ENCODE data around the gene CCL16. TPM values are rescaled to one million over a fixed set of nuclear protein-coding genes. Genes with fewer than 3 reads are reported as not detected.
A peak's percentile ranks its signal among the peaks of the same experiment; 100 is the strongest.

Gene CCL16
- total and polyA plus RNA-seq, 2 experiments from 2014 or later: not detected

DNA sequence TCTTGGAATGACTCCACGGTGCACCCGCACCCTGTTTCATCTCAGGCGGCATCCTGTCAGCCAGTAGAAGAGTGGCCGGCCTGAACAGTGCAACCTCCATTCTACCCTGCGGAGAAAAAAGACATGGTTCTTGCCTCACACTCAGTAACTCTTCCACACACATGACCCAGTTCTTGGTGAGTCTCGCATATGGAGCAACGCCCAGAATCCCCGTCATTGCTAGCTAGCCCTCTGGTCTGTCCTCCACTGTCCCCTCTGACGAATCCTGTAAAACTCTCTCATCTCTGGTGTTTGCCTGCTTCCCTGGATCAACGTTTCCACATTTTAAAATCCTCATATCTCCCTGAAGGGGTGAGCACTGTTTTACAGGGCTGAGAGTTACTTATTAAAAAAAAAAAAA, 46.5 kb downstream of the CCL16 start:
- Histone ChIP-seq H3K4me1 (ENCODE audit: low read depth) (peaks cover 3% of the 10 kb centered on the region), H3K36me3 (no peaks in the 10 kb centered on the region), H3K4me3 (no peak overlapping the region), H3K27ac (no peak overlapping the region), H3K27me3 (no peaks in the 10 kb centered on the region), H3K9me3 (ENCODE audit: low read depth) (no peaks in the 10 kb centered on the region)
- TF ChIP-seq, protein P1, sequence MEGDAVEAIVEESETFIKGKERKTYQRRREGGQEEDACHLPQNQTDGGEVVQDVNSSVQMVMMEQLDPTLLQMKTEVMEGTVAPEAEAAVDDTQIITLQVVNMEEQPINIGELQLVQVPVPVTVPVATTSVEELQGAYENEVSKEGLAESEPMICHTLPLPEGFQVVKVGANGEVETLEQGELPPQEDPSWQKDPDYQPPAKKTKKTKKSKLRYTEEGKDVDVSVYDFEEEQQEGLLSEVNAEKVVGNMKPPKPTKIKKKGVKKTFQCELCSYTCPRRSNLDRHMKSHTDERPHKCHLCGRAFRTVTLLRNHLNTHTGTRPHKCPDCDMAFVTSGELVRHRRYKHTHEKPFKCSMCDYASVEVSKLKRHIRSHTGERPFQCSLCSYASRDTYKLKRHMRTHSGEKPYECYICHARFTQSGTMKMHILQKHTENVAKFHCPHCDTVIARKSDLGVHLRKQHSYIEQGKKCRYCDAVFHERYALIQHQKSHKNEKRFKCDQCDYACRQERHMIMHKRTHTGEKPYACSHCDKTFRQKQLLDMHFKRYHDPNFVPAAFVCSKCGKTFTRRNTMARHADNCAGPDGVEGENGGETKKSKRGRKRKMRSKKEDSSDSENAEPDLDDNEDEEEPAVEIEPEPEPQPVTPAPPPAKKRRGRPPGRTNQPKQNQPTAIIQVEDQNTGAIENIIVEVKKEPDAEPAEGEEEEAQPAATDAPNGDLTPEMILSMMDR (IDR thresholded peaks at IDR 0.05; ENCODE audit: low read depth, low read length): no peak
- peak in 1 of 2 donors; percentile 60 for DNase-seq (ENCODE audit: low read depth in 1 of 2, low spot score in 1 of 2)

DNA sequence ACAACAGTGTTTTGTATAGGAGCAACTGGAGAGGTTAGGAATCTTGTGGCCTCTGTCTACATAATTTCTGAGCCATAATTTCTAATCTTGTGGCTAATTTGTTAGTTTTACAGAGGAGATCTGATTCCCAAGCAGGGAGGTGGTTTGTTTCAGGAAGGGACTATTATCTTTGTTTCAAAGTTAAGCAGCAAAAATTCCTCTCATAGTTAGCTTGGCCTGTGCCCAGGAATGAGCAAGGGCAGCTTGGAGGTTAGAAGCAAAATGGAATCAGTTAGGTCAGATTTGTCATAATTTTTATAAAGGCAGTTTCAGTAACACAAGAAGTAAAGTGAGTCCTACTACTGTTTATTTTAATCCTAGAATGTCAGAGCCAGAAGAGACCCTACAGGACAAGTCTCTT, 48.7 kb downstream of the CCL16 start:
- TF ChIP-seq, protein P1 (IDR thresholded peaks at IDR 0.05; ENCODE audit: low read depth, low read length): no peak
- Histone ChIP-seq H3K4me3 (no peak overlapping the region), H3K27ac (peak overlapping the region; percentile 10), H3K36me3 (no peaks in the 10 kb centered on the region), H3K4me1 (ENCODE audit: low read depth) (peaks cover 3% of the 10 kb centered on the region), H3K27me3 (no peaks in the 10 kb centered on the region), H3K9me3 (ENCODE audit: low read depth) (no peaks in the 10 kb centered on the region)
- peak in 1 of 2 donors; percentile 62 for DNase-seq (ENCODE audit: low read depth in 1 of 2, low spot score in 1 of 2)

DNA sequence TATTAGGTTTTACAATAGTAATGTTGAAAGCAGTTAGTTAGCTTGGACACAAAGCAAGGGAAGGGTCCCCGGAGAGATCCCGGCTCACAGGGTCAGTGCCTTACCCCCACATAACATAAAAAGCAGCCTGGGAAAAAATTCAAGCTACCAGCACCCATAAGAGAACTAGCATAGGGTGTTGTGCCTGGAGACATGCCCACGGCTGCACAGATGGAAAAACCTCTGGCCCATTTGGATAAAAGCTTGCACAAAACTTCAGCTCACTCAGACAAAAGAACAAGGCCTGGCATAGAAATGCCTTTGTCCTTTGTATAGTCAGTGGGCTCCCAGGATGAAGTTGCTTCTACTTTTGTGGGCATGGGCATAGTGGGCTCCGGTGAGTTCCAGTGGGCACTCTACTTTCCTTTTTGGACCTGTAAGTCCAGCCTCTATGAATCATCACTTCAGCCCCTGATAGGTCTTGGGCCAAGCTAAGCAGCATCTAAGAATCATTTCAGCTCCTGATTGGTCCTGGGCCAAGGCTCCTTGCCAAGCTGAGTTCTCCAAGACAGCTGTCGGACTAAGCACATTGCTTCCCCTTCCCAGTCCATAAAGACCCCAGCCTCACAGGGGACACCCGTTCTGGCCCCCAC, 49.4 kb downstream of the CCL16 start:
- peak overlapping the region; percentile 10 for H3K27ac ChIP-seq
- DNase-seq (ENCODE audit: low read depth in 1 of 2, low spot score in 1 of 2): peak in 1 of 2 donors; percentile 90
- TF ChIP-seq, protein P1 (IDR thresholded peaks at IDR 0.05; ENCODE audit: low read depth, low read length): no peak
- H3K4me1 ChIP-seq (ENCODE audit: low read depth): peaks cover 3% of the 10 kb centered on the region
- H3K36me3 ChIP-seq: no peaks in the 10 kb centered on the region
- H3K4me3 ChIP-seq: no peak overlapping the region
- H3K9me3 ChIP-seq (ENCODE audit: low read depth): no peaks in the 10 kb centered on the region
- no peaks in the 10 kb centered on the region for H3K27me3 ChIP-seq

DNA sequence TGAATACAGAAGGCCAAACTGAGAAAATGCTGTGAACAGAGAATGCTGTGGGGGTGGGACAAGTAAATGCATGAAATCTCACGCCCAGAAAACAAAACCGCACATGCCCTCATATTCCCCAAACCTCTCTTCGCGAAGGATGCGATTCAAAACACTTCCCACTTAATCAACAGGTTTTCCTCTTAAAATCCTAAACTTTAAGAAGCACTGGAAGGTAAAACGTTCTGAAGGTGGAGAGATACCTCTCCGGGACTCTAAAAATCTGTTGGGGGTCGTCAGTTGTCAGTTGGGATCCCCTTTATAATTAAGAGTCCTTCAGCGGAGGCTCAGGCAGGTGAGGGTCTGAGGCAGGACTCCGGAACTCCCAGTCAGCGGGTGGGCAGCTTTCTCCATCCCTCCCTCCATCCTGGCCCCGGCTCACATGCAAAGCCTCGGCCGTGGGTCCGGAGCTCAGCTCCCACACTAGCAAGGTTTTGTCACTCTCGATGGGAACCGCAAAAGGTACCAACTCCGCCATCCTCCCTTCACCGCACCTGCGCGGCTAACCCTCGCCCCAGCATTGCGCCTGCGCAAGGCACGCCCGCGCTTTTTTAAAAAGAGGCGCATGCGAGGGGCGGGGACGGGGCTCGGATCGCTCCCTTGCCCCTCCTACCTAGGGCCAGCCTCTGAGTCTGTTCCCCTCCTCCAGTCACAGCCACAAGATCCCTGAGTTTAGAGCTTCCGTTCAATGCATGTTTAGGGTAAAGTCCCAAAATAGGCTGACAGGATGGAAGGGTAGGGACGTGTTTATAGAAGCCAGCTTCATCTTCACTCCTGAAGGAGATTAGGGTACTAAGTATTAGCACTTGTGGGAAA, 50.9 kb downstream of the CCL16 start, which contains the start of gene RDM1:
TSS of gene RDM1 (minus strand) at position 563 of the 855 bp plus-strand sequence. CDS start at position 517, 46 bp downstream.
- H3K27me3 ChIP-seq: no peaks in the 10 kb centered on the region
- H3K36me3 ChIP-seq: no peaks in the 10 kb centered on the region
- H3K4me1 ChIP-seq (ENCODE audit: low read depth): peaks cover 3% of the 10 kb centered on the region
- H3K4me3 ChIP-seq: peak within 1 kb of the TSS; percentile 36
- TF ChIP-seq, protein P1 (IDR thresholded peaks at IDR 0.05; ENCODE audit: low read depth, low read length): no peak
- peak; percentile 81 to 89 for DNase-seq (ENCODE audit: low read depth in 1 of 2, low spot score in 1 of 2)
- no peaks in the 10 kb centered on the region for H3K9me3 ChIP-seq (ENCODE audit: low read depth)
- H3K27ac ChIP-seq: no peak within 1 kb of the TSS

DNA sequence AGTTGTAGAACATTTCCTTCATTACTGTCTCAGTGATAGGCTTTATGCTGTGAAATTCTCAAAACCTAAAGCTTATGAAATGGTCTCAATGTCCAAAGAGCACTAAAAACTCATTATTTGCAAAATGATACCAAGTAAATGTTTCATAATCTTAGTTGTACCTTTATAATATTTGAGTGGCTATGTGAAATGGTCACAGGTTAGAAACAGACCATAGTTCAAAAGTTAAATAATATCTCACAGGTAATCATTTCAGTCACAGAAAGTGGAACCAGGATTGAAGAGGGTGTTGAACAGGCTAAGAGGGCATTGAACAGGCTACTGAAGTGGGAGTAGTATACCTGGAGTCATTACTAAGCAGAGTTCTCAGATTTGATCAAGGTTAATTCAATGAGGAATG, 53.6 kb downstream of the CCL16 start:
- peaks cover 3% of the 10 kb centered on the region for H3K4me1 ChIP-seq (ENCODE audit: low read depth)
- no peak for DNase-seq (ENCODE audit: low read depth in 1 of 2, low spot score in 1 of 2)
- H3K9me3 ChIP-seq (ENCODE audit: low read depth): no peaks in the 10 kb centered on the region
- no peak overlapping the region for H3K27ac ChIP-seq
- H3K27me3 ChIP-seq: no peaks in the 10 kb centered on the region
- H3K36me3 ChIP-seq: no peaks in the 10 kb centered on the region
- no peak overlapping the region for H3K4me3 ChIP-seq
- TF ChIP-seq, protein P1 (IDR thresholded peaks at IDR 0.05; ENCODE audit: low read depth, low read length): no peak

Other genes starting within 250 kb of the CCL16 start
- 108 and 116 TPM in 2 replicates for gene RASL10B, start 249.9 kb downstream of the CCL16 start, total RNA-seq
- gene RASL10B, start 249.9 kb downstream of the CCL16 start, polyA plus RNA-seq: 71.6 and 94.4 TPM in 2 replicates
- 0.18 TPM in 1 of 2 replicates, not detected in the other for gene GAS2L2, start 228.3 kb downstream of the CCL16 start, total RNA-seq
- gene GAS2L2, start 228.3 kb downstream of the CCL16 start, polyA plus RNA-seq: 0.11 TPM in 1 of 2 replicates, not detected in the other
- 0.21 and 0.74 TPM in 2 replicates for gene C17orf50, start 220.6 kb downstream of the CCL16 start, total RNA-seq
- 0.51 and 1.2 TPM in 2 replicates for gene C17orf50, start 220.6 kb downstream of the CCL16 start, polyA plus RNA-seq
- 0.39 TPM in 1 of 2 replicates, not detected in the other for gene MMP28, start 185.9 kb downstream of the CCL16 start, total RNA-seq
- 0.84 and 0.94 TPM in 2 replicates for gene MMP28, start 185.9 kb downstream of the CCL16 start, polyA plus RNA-seq
- 33.4 and 75.2 TPM in 2 replicates for gene TAF15, start 172.0 kb downstream of the CCL16 start, total RNA-seq
- 27.2 and 31.1 TPM in 2 replicates for gene TAF15, start 172.0 kb downstream of the CCL16 start, polyA plus RNA-seq
- not detected in 2 replicates for gene HEATR9, start 112.6 kb downstream of the CCL16 start, total RNA-seq
- 0.09 and 0.36 TPM in 2 replicates for gene HEATR9, start 112.6 kb downstream of the CCL16 start, polyA plus RNA-seq
- gene CCL5, start 101.1 kb downstream of the CCL16 start, total RNA-seq: not detected in 2 replicates
- 0.10 TPM in 1 of 2 replicates, not detected in the other for gene CCL5, start 101.1 kb downstream of the CCL16 start, polyA plus RNA-seq
- gene RDM1, start 50.7 kb downstream of the CCL16 start, total RNA-seq: 0.35 and 6.4 TPM in 2 replicates
- gene RDM1, start 50.7 kb downstream of the CCL16 start, polyA plus RNA-seq: 2.6 and 17.8 TPM in 2 replicates
- not detected in 2 replicates for gene LYZL6, start 37.8 kb downstream of the CCL16 start, total RNA-seq
- gene LYZL6, start 37.8 kb downstream of the CCL16 start, polyA plus RNA-seq: not detected in 2 replicates
- gene CCL14, start 5.2 kb upstream of the CCL16 start, total RNA-seq: not detected in 2 replicates
- not detected in 2 replicates for gene CCL14, start 5.2 kb upstream of the CCL16 start, polyA plus RNA-seq
- not detected in 2 replicates for gene CCL15, start 20.1 kb upstream of the CCL16 start, total RNA-seq
- not detected in 2 replicates for gene CCL15, start 20.1 kb upstream of the CCL16 start, polyA plus RNA-seq
- gene CCL23, start 36.5 kb upstream of the CCL16 start, total RNA-seq: not detected in 2 replicates
- not detected in 2 replicates for gene CCL23, start 36.5 kb upstream of the CCL16 start, polyA plus RNA-seq
- gene CCL18, start 82.8 kb upstream of the CCL16 start, total RNA-seq: not detected in 2 replicates
- gene CCL18, start 82.8 kb upstream of the CCL16 start, polyA plus RNA-seq: not detected in 2 replicates
- gene CCL3, start 108.6 kb upstream of the CCL16 start, total RNA-seq: not detected in 2 replicates
- not detected in 2 replicates for gene CCL3, start 108.6 kb upstream of the CCL16 start, polyA plus RNA-seq
- not detected in 2 replicates for gene CCL4, start 122.3 kb upstream of the CCL16 start, total RNA-seq
- gene CCL4, start 122.3 kb upstream of the CCL16 start, polyA plus RNA-seq: not detected in 2 replicates
- 2.3 and 5.5 TPM in 2 replicates for gene TBC1D3B, start 195.1 kb upstream of the CCL16 start, total RNA-seq
- gene TBC1D3B, start 195.1 kb upstream of the CCL16 start, polyA plus RNA-seq: 4.0 and 4.7 TPM in 2 replicates
- gene CCL3L1, start 215.3 kb upstream of the CCL16 start, total RNA-seq: not detected in 2 replicates
- 0.24 TPM in 1 of 2 replicates, not detected in the other for gene CCL3L1, start 215.3 kb upstream of the CCL16 start, polyA plus RNA-seq
- gene CCL4L2, start 229.6 kb upstream of the CCL16 start, total RNA-seq: not detected in 2 replicates
- 0.21 TPM in 1 of 2 replicates, not detected in the other for gene CCL4L2, start 229.6 kb upstream of the CCL16 start, polyA plus RNA-seq

All from cardiac muscle cell (in vitro differentiated cells and primary cell).